Measurements from ENCODE around the gene RASAL2.

GRCh38 chr1:178452013-178452412 is 358.1 kb downstream of the RASAL2 start:
- no peak for TF ChIP-seq CTCF (IDR thresholded peaks at IDR 0.05; ENCODE audit: low read depth, low read length)
- TF ChIP-seq EZH2phosphoT487 (IDR thresholded peaks at IDR 0.05; ENCODE audit: low read depth) = no peak
